ENCODE results near the gene SNRPD2. TPM values are rescaled to one million over a fixed set of nuclear protein-coding genes. Genes with fewer than 3 reads are reported as not detected.
A peak's percentile ranks its signal among the peaks of the same experiment; 100 is the strongest.

Gene SNRPD2
- total and polyA plus RNA-seq, 9 donors: 253 to 446 (median 291) TPM

- no peaks in the 10 kb centered on the region for H3K9me3 ChIP-seq (replicated peaks; ENCODE audit: control insufficient read depth, low read depth, low read length)
- 58% methylated on average over 6 of the region's 12 CpGs for WGBS (ENCODE audit: insufficient coverage)
- peak overlapping the region; percentile 95 for H3K27ac ChIP-seq (ENCODE audit: low read length)
- peaks cover 10% of the 10 kb centered on the region for H3K36me3 ChIP-seq (ENCODE audit: control insufficient read depth, insufficient read depth, low read length)
- no peak for DNase-seq
- peaks cover 9% of the 10 kb centered on the region for H3K4me1 ChIP-seq (ENCODE audit: control insufficient read depth, insufficient read depth, low read length)
- H3K27me3 ChIP-seq (ENCODE audit: control insufficient read depth, insufficient read depth, low read length): no peaks in the 10 kb centered on the region
- H3K4me3 ChIP-seq (ENCODE audit: low read length): peak overlapping the region; percentile 31
Measured at GRCh38 chr19:45717983-45718650, 26.4 kb upstream of the SNRPD2 start.

- Histone ChIP-seq H3K27me3 (ENCODE audit: control insufficient read depth, insufficient read depth, low read length) (no peaks in the 10 kb centered on the region), H3K27ac (ENCODE audit: low read length) (peak overlapping the region; percentile 95), H3K4me1 (ENCODE audit: control insufficient read depth, insufficient read depth, low read length) (peaks cover 9% of the 10 kb centered on the region), H3K36me3 (ENCODE audit: control insufficient read depth, insufficient read depth, low read length) (peaks cover 16% of the 10 kb centered on the region), H3K9me3 (replicated peaks; ENCODE audit: control insufficient read depth, low read depth, low read length) (no peaks in the 10 kb centered on the region), H3K4me3 (ENCODE audit: low read length) (peak overlapping the region; percentile 79)
- DNase-seq: peak; percentile 100
- WGBS (ENCODE audit: insufficient coverage): under 1% methylated on average over 26 of the region's 51 CpGs
Measured at GRCh38 chr19:45717131-45717982, 25.6 kb upstream of the SNRPD2 start.

- peaks cover 18% of the 10 kb centered on the region for H3K36me3 ChIP-seq (ENCODE audit: control insufficient read depth, insufficient read depth, low read length)
- peaks cover 9% of the 10 kb centered on the region for H3K4me1 ChIP-seq (ENCODE audit: control insufficient read depth, insufficient read depth, low read length)
- peak; percentile 42 for DNase-seq
- WGBS (ENCODE audit: insufficient coverage): 3% methylated on average over 14 of the region's 24 CpGs
- H3K27me3 ChIP-seq (ENCODE audit: control insufficient read depth, insufficient read depth, low read length): no peaks in the 10 kb centered on the region
- peak overlapping the region; percentile 88 for H3K27ac ChIP-seq (ENCODE audit: low read length)
- peak overlapping the region; percentile 79 for H3K4me3 ChIP-seq (ENCODE audit: low read length)
- H3K9me3 ChIP-seq (replicated peaks; ENCODE audit: control insufficient read depth, low read depth, low read length): no peaks in the 10 kb centered on the region
Measured at GRCh38 chr19:45716359-45717130, 24.8 kb upstream of the SNRPD2 start.

- H3K36me3 ChIP-seq (ENCODE audit: control insufficient read depth, insufficient read depth, low read length): peaks cover 24% of the 10 kb centered on the region
- DNase-seq: no peak
- 92% methylated on average over 2 of the region's 3 CpGs for WGBS (ENCODE audit: insufficient coverage)
- H3K4me1 ChIP-seq (ENCODE audit: control insufficient read depth, insufficient read depth, low read length): peaks cover 9% of the 10 kb centered on the region
- H3K9me3 ChIP-seq (replicated peaks; ENCODE audit: control insufficient read depth, low read depth, low read length): no peaks in the 10 kb centered on the region
- no peaks in the 10 kb centered on the region for H3K27me3 ChIP-seq (ENCODE audit: control insufficient read depth, insufficient read depth, low read length)
- H3K27ac ChIP-seq (ENCODE audit: low read length): no peak overlapping the region
- H3K4me3 ChIP-seq (ENCODE audit: low read length): no peak overlapping the region
Measured at GRCh38 chr19:45715139-45715538, 23.4 kb upstream of the SNRPD2 start.

GRCh38 chr19:45713141-45713540 lies 21.4 kb upstream of the SNRPD2 start:
- 92% methylated on average over 11 of the region's 15 CpGs for WGBS (ENCODE audit: insufficient coverage)
- no peaks in the 10 kb centered on the region for H3K9me3 ChIP-seq (replicated peaks; ENCODE audit: control insufficient read depth, low read depth, low read length)
- H3K27me3 ChIP-seq (ENCODE audit: control insufficient read depth, insufficient read depth, low read length): no peaks in the 10 kb centered on the region
- H3K4me3 ChIP-seq (ENCODE audit: low read length): no peak overlapping the region
- no peak overlapping the region for H3K27ac ChIP-seq (ENCODE audit: low read length)
- H3K4me1 ChIP-seq (ENCODE audit: control insufficient read depth, insufficient read depth, low read length): peaks cover 7% of the 10 kb centered on the region
- DNase-seq: no peak
- H3K36me3 ChIP-seq (ENCODE audit: control insufficient read depth, insufficient read depth, low read length): peaks cover 28% of the 10 kb centered on the region

- Histone ChIP-seq H3K36me3 (ENCODE audit: control insufficient read depth, insufficient read depth, low read length) (peaks cover 28% of the 10 kb centered on the region), H3K4me1 (ENCODE audit: control insufficient read depth, insufficient read depth, low read length) (peaks cover 3% of the 10 kb centered on the region), H3K9me3 (replicated peaks; ENCODE audit: control insufficient read depth, low read depth, low read length) (no peaks in the 10 kb centered on the region), H3K27me3 (ENCODE audit: control insufficient read depth, insufficient read depth, low read length) (no peaks in the 10 kb centered on the region), H3K4me3 (ENCODE audit: low read length) (no peak overlapping the region), H3K27ac (ENCODE audit: low read length) (no peak overlapping the region)
- whole genome bisulfite sequencing (ENCODE audit: insufficient coverage): 89% methylated on average over 25 of the region's 25 CpGs
- no peak for DNase-seq
Measured at GRCh38 chr19:45712699-45713067, 20.9 kb upstream of the SNRPD2 start.

GRCh38 chr19:45711851-45712698 lies 20.3 kb upstream of the SNRPD2 start:
- Histone ChIP-seq H3K4me3 (ENCODE audit: low read length) (no peak overlapping the region), H3K36me3 (ENCODE audit: control insufficient read depth, insufficient read depth, low read length) (peaks cover 28% of the 10 kb centered on the region), H3K4me1 (ENCODE audit: control insufficient read depth, insufficient read depth, low read length) (peaks cover 3% of the 10 kb centered on the region), H3K27me3 (ENCODE audit: control insufficient read depth, insufficient read depth, low read length) (no peaks in the 10 kb centered on the region), H3K27ac (ENCODE audit: low read length) (no peak overlapping the region), H3K9me3 (replicated peaks; ENCODE audit: control insufficient read depth, low read depth, low read length) (no peaks in the 10 kb centered on the region)
- no peak for DNase-seq
- WGBS (ENCODE audit: insufficient coverage): 89% methylated on average over 74 of the region's 76 CpGs

GRCh38 chr19:45710356-45711130 lies 18.8 kb upstream of the SNRPD2 start:
- Histone ChIP-seq H3K4me3 (ENCODE audit: low read length) (no peak overlapping the region), H3K4me1 (ENCODE audit: control insufficient read depth, insufficient read depth, low read length) (no peaks in the 10 kb centered on the region), H3K27ac (ENCODE audit: low read length) (no peak overlapping the region), H3K36me3 (ENCODE audit: control insufficient read depth, insufficient read depth, low read length) (peaks cover 28% of the 10 kb centered on the region), H3K9me3 (replicated peaks; ENCODE audit: control insufficient read depth, low read depth, low read length) (no peaks in the 10 kb centered on the region), H3K27me3 (ENCODE audit: control insufficient read depth, insufficient read depth, low read length) (no peaks in the 10 kb centered on the region)
- no peak for DNase-seq
- 65% methylated on average over 2 of the region's 10 CpGs for WGBS (ENCODE audit: insufficient coverage)
